GM12878 (cell line): ENCODE results near the gene SLC35G1. TPM values are rescaled to one million over a fixed set of nuclear protein-coding genes. Genes with fewer than 3 reads are reported as not detected.
A peak's percentile ranks its signal among the peaks of the same experiment; 100 is the strongest.

ENCODE experiments used
- ATAC-seq: fragments of 200-7000 bp; cut with Tn5 transposase; 3 replicates; pipeline ENCODE4 v1.9.1; 2020; ENCODE audit warnings: mild to moderate bottlenecking, moderate library complexity
- BruUV-seq: library from RNA; stranded (reverse); fragments of 400-500 nt; replicated peaks from 2 replicates; lab custom pipeline; 2021; lab: Mats Ljungman, UMichigan
- CTCF ChIA-PET: fragments of 300-600 bp; sonication (Branson Sonifier 250); formaldehyde crosslinking; extraction: SDS; loops from one replicate; lab custom pipeline; 2021; ENCODE audit warnings: inconsistent platforms; lab: Yijun Ruan, JAX
- POLR2A ChIA-PET: fragments of 350-600 bp; formaldehyde crosslinking; extraction: SDS; loops from one replicate; lab custom pipeline; 2021; ENCODE audit warnings: inconsistent platforms; lab: Charles Lee
- RAD21 ChIA-PET: fragments of 300-600 bp; sonication (Branson Sonifier 250); formaldehyde crosslinking; loops from one replicate; lab custom pipeline; 2023; ENCODE audit warnings: antibody characterized with exemption; ENCODE audit not compliant: unreplicated experiment; lab: Charles Lee
- SMC1A ChIA-PET: fragments of 300-600 bp; sonication (Branson Sonifier 250); formaldehyde crosslinking; loops from one replicate; lab custom pipeline; 2023; ENCODE audit not compliant: unreplicated experiment, uncharacterized antibody; lab: Charles Lee
- DNase-seq: peaks from one replicate; pipeline ENCODE4 v3.0.0-alpha.2; 2011; ENCODE audit warnings: low read depth, low spot score
- FAIRE-seq: peaks from 3 replicates; lab custom pipeline; 2011; peaks lifted over from hg19 to GRCh38; lab: Jason Lieb, UNC
- H2AFZ ChIP-seq: 2 replicates; pipeline ENCODE4 v1.6.0; 2011; ENCODE audit warnings: low read depth, low read length, control low read depth; ENCODE audit not compliant: control insufficient read depth
- H3K27ac ChIP-seq: 2 replicates; pipeline ENCODE4 v1.5.1; 2011; ENCODE audit warnings: control low read depth; ENCODE audit not compliant: control insufficient read depth, insufficient read depth
- H3K27me3 ChIP-seq, 2 experiments: replicated peaks in 1 of 2; 2 replicates each; pipeline versions ENCODE4 v1.6.0 to v1.6.1; 2011; ENCODE audit warnings: low read length in 1 of 2; ENCODE audit not compliant: control insufficient read depth in 2 of 2, insufficient read depth in 2 of 2
- H3K36me3 ChIP-seq, 2 experiments: 2 replicates each; pipeline ENCODE4 v1.5.1; 2011; ENCODE audit warnings: low read length in 1 of 2; ENCODE audit not compliant: control insufficient read depth in 2 of 2, insufficient read depth in 2 of 2
- H3K4me1 ChIP-seq: 2 replicates; pipeline ENCODE4 v1.6.1; 2011; ENCODE audit warnings: mild to moderate bottlenecking, low read length, moderate library complexity, mixed read lengths; ENCODE audit not compliant: control insufficient read depth, insufficient read depth
- H3K4me2 ChIP-seq: 2 replicates; pipeline ENCODE4 v1.6.0; 2011; ENCODE audit warnings: control low read depth; ENCODE audit not compliant: control insufficient read depth, insufficient read depth
- H3K4me3 ChIP-seq: fragments of 200-600 bp; sonication (generic); 2 replicates; pipeline ENCODE4 v1.5.1; 2016
- H3K79me2 ChIP-seq: 2 replicates; pipeline ENCODE4 v1.6.0; 2011; ENCODE audit warnings: low read length; ENCODE audit not compliant: control insufficient read depth, insufficient read depth
- H3K9ac ChIP-seq: 2 replicates; pipeline ENCODE4 v1.8.0; 2011; ENCODE audit warnings: low read length, control low read depth, mixed read lengths; ENCODE audit not compliant: control insufficient read depth, insufficient read depth
- H3K9me3 ChIP-seq: replicated peaks from 3 replicates; pipeline ENCODE4 v1.5.1; 2011; ENCODE audit warnings: mild to moderate bottlenecking, low read length; ENCODE audit not compliant: control insufficient read depth, insufficient read depth
- H4K20me1 ChIP-seq: 2 replicates; pipeline ENCODE4 v1.6.0; 2011; ENCODE audit not compliant: control insufficient read depth, insufficient read depth
- CTCF ChIP-seq, 3 experiments: IDR thresholded peaks in 2 of 3; conservative IDR thresholded peaks in 1 of 3; 2 replicates each; pipeline ENCODE4 v1.5.1; 2011; ENCODE audit warnings: low read depth in 3 of 3, low read length in 3 of 3, mild to moderate bottlenecking in 3 of 3, control low read depth in 2 of 3, moderate library complexity in 2 of 3, inconsistent platforms in 1 of 3, mixed read lengths in 1 of 3; ENCODE audit not compliant: control insufficient read depth in 2 of 3, insufficient read depth in 1 of 3; ENCODE audit errors: extremely low read depth in 1 of 3
- JUND ChIP-seq: IDR thresholded peaks from 2 replicates; pipeline ENCODE4 v1.6.1; 2012; ENCODE audit warnings: low read depth, mild to moderate bottlenecking, low read length, improper control_type of control experiment, moderate library complexity
- MEF2B ChIP-seq: fragments of 450-650 bp; IDR thresholded peaks from 2 replicates; pipeline ENCODE4 v1.6.1; 2018; ENCODE audit warnings: mild to moderate bottlenecking, moderate library complexity; ENCODE audit not compliant: partially characterized antibody, poor library complexity, severe bottlenecking
- RAD21 ChIP-seq: IDR thresholded peaks from 2 replicates; pipeline ENCODE4 v1.6.1; 2011; ENCODE audit warnings: mild to moderate bottlenecking, low read depth, low read length, moderate library complexity; ENCODE audit not compliant: insufficient read depth
- SP1 ChIP-seq: IDR thresholded peaks from one replicate; pipeline ENCODE4 v1.6.1; 2011; ENCODE audit warnings: low read depth, low read length
- TARDBP ChIP-seq: IDR thresholded peaks from 2 replicates; pipeline ENCODE4 v1.6.1; 2016; ENCODE audit warnings: borderline replicate concordance
- WGBS: methylation state at CpG from one replicate; pipeline ENCODE4 v1.1.6; 2016; ENCODE audit warnings: low lambda C conversion rate; ENCODE audit not compliant: insufficient replicate concordance, insufficient coverage; ENCODE audit errors: missing lambda C conversion rate; 5-methylcytosine and 5-hydroxymethylcytosine counted together
- in situ Hi-C: fragments of 300-500 bp; cut with MboI; formaldehyde crosslinking; loops from 9 replicates; pipeline ENCODE4 v1.14.3; 2018; ENCODE audit warnings: mixed read lengths
- intact Hi-C: fragments of 100-400 bp; cut with micrococcal nuclease; formaldehyde crosslinking; loops from one replicate; pipeline ENCODE4 v1.14.2; 2022; ENCODE audit not compliant: unreplicated experiment
- polyA plus RNA-seq, 11 experiments: library from polyadenylated mRNA; depleted of rRNA in 4 of 11; unstranded in 6 of 11; stranded (reverse) in 5 of 11; fragments of >200 nt; fragmentation: Nextera tagmentation in 4 of 11; fragmentation: Illumina TruSeq in 1 of 11; extraction: Ambion mirVana in 4 of 11; extraction: Trizol in 1 of 11; gene quantifications; 1 replicate in 1 of 11; 2 replicates in 10 of 11; pipeline versions ENCODE4 v1.2.1 to v1.2.3, GENCODE V29; 2011 to 2016; ENCODE audit warnings: inconsistent platforms in 2 of 11, missing spikeins in 2 of 11, low read depth in 1 of 11
- total RNA-seq, 4 experiments: library from RNA; depleted of rRNA in 3 of 4; stranded (reverse); fragments of >200 nt in 3 of 4; fragmentation: Illumina TruSeq in 1 of 4; extraction: Trizol in 1 of 4; gene quantifications; 2 replicates each; pipeline versions ENCODE4 v1.2.1 to v1.2.3, GENCODE V29; 2013 to 2021
- TF ChIP-seq, protein P1 (sequence below): fragments of 150-350 bp; IDR thresholded peaks from 2 replicates; pipeline ENCODE4 v1.6.1; 2014; ENCODE audit warnings: mild to moderate bottlenecking, low read depth, low read length

Gene SLC35G1
- total and polyA plus RNA-seq, 10 of the 15 experiments (the other 5 are each of a cell fraction or from before 2014, with no cell fraction given): 1.7 to 8.8 (median 6.7) TPM

- Histone ChIP-seq H2AFZ (no peak overlapping the region), H3K79me2 (no peaks in the 10 kb centered on the region), H3K4me2 (no peak overlapping the region), H3K9ac (no peak overlapping the region), H3K4me3 (no peak overlapping the region), H3K27ac (no peak overlapping the region), H3K9me3 (no peaks in the 10 kb centered on the region), H4K20me1 (no peaks in the 10 kb centered on the region), H3K36me3 (no peaks in the 10 kb centered on the region; a peak in 2 of 4 replicates), H3K4me1 (no peaks in the 10 kb centered on the region), H3K27me3 (no peaks in the 10 kb centered on the region)
- DNase-seq (no peak), FAIRE-seq (peak; percentile 88), ATAC-seq (peak; percentile 41; the same call in 2 of the 3 replicates)
- TF ChIP-seq CTCF (IDR thresholded peaks at IDR 0.05 in 2 of 3, conservative IDR thresholded peaks at IDR 0.05 in 1 of 3; ENCODE audit: control insufficient read depth in 2 of 3, extremely low read depth in 1 of 3, insufficient read depth in 1 of 3, low read depth in 3 of 3, low read length in 3 of 3) (peak; percentile 33 to 41 (median 41); a peak in 5 of 6 replicates), SP1 (no peak), MEF2B (no peak), RAD21 (peak; percentile 46), TARDBP (no peak), JUND (no peak)
- TF ChIP-seq, protein P1, sequence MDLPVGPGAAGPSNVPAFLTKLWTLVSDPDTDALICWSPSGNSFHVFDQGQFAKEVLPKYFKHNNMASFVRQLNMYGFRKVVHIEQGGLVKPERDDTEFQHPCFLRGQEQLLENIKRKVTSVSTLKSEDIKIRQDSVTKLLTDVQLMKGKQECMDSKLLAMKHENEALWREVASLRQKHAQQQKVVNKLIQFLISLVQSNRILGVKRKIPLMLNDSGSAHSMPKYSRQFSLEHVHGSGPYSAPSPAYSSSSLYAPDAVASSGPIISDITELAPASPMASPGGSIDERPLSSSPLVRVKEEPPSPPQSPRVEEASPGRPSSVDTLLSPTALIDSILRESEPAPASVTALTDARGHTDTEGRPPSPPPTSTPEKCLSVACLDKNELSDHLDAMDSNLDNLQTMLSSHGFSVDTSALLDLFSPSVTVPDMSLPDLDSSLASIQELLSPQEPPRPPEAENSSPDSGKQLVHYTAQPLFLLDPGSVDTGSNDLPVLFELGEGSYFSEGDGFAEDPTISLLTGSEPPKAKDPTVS: no peak
- WGBS: 93% methylated on average over 8 of the region's 8 CpGs
- no TSS peak for BruUV-seq
- intact Hi-C loops (loop anchor here (2.0 to 5.0 kb wide), 2 partner anchors 404 to 526 kb away; no protein-coding TSS in a partner anchor), in situ Hi-C loops (loop anchor here (10.0 kb wide), 1 partner anchor 398 kb away; no protein-coding TSS in a partner anchor)
- SMC1A ChIA-PET: interaction anchor here (1.0 to 1.7 kb wide), 5 partner anchors 10 to 527 kb away, joined by 3 to 12 read pairs (median 4); partner anchors contain the start of gene FRA10AC1
- POLR2A ChIA-PET: interaction anchor here (0.5 to 0.6 kb wide), 3 partner anchors 227 to 435 kb away, joined by 3 read pairs; no protein-coding TSS in a partner anchor
- CTCF ChIA-PET: interaction anchor here (0.7 to 3.1 kb wide), 14 partner anchors 8 to 528 kb away, joined by 3 to 36 read pairs (median 5); no protein-coding TSS in a partner anchor
- RAD21 ChIA-PET: interaction anchor here (0.8 to 1.6 kb wide), 5 partner anchors 9 to 528 kb away, joined by 3 to 13 read pairs (median 3); no protein-coding TSS in a partner anchor
Observed at GRCh38 chr10:93916257-93917063, 22.7 kb downstream of the SLC35G1 start.
